NCI-H1092 treated with DMSO at 0.1 percent for 48 hours (cell line): ENCODE measurements around the gene CDK17.
"Not testable (repeated sequence)": the region's sequence is repeated elsewhere in the genome, so short reads cannot be mapped to it uniquely, and the experiment has no call there.

Experiments
- DNase-seq: peaks from one replicate; lab custom pipeline; 2025; lab: John Stamatoyannopoulos, UW

Gene CDK17

DNA sequence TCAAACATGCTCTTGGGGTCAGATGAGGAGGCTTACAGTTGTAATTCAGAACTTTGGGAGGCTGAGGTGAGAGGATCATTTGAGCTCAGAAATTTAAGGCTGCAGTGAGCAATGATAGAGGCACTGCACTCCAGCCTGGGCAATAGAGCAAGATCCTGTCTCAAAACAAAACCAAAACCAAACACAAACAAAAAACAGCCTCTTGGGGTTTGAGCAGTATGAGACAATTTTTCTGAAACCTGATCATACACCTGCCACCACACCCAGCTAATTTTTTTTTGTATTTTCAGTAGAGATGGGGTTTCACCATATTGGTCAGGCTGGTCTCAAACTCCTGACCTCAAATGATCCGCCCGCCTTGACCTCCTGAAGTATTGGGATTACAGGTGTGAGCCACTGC, 17.4 kb upstream of the CDK17 start:
- DNase-seq = not testable (repeated sequence)

DNA sequence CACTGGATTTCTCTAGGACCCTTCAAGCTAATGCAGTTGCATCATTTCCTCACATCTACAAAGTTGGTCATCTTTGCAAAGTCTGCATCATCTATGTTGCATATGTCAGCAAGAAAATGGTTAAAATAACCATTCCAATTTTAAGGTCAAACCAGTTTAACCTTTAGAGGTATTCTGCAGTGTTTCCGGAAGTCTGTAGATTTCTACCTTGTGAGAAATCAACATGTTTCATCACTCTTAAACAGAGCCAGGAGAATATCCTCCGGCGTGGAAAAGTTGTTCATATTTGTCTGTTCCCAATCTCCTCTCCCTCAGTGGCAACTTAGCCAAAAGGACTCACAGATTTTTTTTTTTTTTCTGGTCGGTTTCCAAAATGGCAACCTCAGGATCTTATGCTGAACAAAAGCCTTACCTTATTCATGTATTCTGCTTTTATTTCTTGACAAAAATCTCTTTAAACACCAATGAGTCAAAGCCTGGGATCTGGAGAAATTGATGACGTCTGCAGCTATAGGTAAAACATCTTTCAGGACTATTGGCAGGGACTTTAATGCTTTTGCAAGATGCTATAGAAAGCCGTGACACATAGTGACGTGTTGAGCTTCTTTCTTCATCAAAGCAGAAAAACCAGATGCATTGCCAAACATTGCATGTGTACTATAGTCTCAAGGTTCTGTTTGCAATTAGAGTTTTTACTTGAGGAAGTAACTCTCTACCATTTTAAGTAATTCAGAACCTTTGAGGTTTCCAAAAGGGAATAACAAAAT, 16.0 kb upstream of the CDK17 start:
- DNase-seq = no peak

DNA sequence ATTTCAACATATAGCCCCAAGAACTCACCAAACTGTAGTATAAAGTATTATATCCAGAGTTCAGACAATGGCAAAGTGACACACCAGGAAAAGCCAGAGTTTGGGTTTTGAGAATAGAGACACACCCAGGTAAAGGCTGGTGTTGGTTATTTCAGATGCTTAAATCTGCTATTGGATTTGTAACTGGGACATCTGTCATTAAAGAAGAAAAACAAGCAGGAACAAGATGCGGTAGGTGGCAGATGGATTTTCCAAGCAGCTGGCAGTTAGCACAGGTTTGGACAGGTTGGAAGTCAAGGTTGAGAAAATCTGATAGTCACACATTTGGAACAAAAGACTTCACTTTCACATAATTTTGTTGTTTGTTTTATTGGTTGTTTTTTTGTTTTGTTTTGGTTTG, 14.4 kb upstream of the CDK17 start:
- DNase-seq = no peak

DNA sequence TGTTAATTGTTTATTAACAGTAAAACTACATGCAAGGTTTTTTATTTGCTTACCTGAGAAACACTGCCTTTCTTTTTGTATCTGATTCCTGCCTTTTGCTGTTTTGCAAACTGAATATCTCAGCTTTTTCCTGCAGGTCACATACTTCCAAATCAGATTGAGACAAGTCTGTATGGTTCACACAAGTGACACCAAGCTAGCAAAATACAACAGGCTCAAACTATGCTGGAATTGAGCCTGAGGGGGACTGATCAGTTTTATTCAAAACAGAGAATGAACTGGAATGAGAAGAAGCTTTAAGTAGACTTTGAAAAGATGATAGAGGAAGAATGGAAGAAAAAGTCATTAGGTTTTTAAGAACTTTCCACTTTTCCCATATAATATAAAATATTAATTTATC, 12.2 kb upstream of the CDK17 start:
- no peak for DNase-seq

DNA sequence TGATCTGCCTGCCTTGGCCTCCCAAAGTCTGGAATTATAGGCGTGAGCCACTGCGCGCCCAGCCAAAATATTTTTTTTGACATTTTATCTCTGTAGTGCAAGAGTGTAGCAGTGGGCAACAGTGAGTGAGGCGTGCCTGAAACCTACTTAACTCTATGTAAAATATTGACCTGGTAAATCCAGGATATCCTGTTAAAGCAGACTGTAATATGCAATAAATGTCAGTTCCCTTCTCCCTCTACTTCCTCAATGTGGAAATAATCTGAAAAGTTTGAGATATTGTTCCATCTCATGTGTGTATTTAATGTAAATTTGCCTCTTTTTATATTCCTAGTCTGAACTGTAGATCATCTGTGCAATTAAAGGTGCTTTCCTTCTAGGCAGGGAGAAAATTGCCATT, 9.5 kb upstream of the CDK17 start:
- DNase-seq = no peak

DNA sequence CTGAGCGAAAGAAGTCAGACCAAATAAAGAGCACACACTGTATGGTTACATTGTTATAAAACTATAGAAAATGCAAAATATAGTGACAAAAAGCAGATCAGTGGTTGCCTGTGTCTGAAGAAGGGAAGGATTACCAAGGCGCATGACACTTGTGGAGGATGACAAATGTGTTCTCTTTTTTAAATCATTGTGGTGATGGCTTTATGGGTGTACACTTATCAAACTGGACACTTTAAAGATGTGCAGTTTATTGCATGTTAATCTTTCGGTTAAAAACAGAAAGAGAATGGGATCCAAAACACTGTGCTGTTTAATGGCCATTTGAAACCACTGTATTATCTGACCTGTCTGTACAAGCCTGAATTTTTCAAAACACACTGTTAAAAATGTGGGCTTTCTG, 8.8 kb upstream of the CDK17 start:
- DNase-seq = no peak

DNA sequence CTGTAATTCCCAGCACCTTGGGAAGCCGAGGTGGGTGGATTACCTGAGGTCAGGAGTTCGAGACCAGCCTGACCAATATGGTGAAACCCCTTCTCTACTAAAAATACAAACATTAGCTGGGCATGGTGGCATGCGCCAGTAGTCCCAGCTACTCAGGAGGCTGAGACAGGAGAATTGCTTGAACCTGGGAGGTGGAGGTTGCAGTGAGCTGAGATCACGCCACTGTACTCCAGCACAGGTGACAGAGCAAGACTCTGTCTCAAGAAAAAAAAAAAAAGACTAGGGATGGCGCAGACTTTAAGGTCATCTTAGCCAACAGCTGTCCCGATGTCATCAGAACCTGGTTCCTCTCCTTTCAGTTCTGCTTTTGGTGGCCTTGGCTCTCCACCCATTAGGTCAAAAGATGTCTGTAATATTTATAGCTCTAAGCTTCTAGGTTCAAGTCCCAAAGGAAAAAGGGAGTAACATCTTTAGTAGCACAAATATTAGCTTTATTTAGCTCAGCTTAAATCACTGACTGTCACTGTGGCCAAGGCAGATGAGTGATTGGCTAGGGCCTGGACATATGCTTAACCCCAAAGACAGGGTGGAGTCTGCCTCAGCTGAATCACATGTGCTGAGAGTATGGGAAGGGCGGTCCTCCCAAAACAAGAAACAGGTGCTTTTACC, 7.3 kb upstream of the CDK17 start:
- DNase-seq = not testable (repeated sequence)

DNA sequence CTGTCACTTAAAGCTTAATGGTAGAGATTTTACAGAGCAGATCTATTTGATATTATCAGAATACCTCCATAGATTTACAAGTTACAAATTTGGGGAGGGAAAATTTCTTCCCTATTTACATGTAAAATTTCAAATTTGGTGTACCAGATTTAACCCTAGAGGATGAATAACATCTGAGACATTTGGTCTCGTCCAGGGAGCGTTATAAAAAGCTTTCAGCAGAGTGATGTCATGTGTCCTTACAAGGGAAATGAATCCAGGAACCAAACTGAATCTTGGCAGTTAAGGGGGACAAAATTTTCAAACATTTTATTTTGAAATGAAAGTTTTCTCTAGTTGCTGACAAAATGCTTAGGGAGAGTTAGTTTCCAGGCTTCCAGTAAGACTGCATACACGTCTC, 4.5 kb upstream of the CDK17 start:
- DNase-seq = no peak

DNA sequence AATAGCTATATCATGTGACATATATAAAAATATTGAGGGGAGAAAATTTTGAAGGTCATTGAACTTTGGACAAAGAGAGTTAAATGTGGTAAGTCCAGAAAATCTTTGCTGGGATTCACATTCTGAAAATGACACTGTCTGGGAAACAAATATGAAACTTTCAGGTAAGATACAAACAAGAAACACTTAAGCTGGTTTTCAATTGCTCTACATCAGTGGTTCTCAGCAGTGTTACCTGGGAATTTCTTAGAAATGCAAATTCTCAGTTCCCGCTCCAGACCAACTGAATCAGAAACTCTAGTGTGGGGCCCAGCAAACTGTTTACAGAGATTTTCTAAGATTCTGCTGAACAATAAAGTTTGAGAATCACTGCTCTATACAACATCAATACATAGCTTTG, 3.6 kb upstream of the CDK17 start:
- DNase-seq = no peak

DNA sequence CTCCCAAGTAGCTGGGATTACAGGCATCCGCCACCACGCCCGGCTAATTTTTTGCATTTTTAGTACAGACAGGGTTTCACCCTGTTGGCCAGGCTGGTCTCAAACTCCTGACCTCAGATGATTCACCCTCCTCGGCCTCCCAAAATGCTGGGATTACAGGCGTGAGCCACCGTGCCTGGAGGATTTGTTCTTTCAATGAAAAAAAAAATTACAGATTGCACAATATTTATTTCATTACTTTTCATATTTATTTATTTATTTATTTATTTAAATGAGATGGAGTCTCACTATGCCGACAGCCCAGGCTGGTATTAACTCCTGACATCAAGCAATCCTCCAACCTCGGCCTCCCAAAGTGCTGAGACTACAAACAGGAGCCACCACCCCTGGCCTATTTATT, 2.3 kb upstream of the CDK17 start:
- not testable (repeated sequence) for DNase-seq

DNA sequence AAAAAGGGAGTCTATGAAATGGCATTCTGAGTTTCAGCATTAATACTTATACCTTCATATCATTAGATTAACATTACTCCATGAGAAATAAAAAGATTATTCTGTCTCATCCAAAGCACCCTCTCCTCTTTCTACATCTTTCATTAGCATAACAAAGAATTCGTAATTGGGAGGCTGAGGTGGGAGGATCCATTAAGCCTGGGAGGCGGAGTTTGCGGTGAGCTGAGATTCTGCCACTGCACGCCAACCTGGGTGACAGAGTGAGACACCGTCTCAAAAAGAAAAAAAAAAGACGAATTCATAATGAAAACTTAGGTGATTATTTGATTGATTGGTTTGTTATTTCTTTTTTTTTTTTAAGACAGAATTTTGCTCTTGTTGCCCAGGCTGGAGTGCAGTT, 1.8 kb upstream of the CDK17 start:
- no peak for DNase-seq

DNA sequence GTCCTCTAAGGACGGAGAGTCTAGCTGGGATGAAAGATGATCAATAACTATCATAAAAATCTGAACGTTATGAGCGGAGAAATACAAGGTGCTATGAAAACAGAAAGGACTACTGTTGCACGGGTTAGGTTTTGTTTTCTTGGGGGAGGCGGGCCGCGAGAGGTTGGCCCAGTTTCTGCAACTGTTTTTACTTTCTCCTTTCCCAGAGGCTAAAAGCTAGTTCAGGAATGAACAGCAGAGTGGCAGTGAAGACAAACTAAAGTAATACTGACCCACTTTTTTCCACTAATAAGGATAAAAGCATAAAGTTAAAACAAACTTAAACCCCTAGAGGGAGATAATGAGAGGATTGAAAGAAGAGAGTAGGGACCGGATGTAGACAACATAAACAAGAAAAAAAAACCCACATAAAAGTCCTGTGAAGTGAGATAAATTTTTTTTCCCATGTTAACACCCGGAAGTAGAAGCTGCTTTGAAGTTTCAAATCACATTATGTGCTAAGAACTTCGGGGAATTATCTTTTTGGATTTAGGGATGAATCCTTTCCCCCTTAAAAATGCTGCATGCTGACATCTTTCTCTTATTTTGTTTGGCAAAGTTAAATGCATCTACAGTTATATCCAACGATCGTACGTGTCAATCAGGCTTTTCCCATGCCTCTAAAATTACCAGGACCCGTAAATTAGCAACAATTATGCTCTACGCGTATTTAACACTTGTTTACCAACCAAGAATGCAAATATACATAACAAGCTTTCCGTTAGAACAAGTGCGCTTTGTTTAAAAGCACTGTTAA, 1.0 kb upstream of the CDK17 start:
- peak; percentile 21 for DNase-seq

DNA sequence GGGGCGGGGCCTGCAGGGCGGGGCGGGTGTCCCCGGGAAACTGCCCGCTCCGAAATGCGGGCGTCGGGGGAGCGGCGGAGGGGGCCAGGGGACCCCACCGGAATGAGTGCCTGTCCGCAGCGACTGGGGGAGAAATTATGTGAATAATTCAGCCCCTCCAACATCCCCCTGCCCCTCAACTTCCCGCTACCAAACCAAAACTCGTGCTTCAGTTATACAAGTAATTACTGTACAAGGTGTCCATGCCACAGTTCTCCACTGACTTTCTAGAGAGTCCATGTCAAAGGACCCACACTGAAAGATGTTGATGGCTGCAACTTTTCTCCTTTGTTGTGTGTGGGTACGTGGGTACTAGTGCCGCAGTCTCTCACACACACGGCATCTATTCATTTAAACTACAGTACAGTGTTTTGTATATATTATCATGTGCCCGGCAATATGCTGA, 414 bp upstream of the CDK17 start:
- peak; percentile 52 for DNase-seq

DNA sequence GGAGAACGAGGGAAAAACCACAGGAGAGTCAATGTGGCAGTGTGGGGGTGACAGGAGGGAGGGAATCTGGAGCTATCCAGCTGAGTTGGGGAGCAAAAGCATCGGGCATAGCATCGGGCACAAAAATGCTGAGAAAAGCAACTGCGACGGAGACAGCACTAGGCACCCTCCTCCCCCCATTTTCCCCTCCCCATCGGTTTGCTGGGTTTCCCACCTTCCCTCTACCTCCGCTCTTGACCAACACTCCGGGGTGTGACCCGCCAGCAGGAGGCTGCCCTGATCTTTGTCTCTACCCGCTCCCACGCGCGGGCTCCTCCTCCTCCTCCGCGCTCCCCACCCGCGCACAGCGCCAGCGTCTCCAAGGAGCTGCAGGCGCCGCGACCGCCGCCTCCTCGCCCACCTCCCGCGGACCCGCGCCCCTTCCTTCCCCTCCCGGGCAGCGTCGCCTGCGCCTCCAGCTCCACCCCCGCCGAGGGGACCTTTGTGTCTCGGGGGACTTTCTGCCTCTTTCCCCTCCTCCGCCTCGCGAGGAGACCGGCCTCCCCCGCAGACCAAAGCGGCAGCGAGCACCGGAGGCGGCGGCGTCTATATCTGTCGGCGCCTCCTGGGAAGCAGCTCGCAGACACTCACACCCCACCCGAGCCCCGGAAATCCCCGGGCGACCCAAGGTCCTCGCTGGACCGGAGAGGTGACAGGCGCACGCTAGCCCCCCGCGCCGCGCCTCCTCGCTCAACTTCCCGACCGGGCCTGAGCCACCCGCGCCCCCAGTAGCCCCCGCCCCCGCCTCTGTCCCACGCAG, 920 bp downstream of the CDK17 start:
- peak; percentile 38 for DNase-seq

DNA sequence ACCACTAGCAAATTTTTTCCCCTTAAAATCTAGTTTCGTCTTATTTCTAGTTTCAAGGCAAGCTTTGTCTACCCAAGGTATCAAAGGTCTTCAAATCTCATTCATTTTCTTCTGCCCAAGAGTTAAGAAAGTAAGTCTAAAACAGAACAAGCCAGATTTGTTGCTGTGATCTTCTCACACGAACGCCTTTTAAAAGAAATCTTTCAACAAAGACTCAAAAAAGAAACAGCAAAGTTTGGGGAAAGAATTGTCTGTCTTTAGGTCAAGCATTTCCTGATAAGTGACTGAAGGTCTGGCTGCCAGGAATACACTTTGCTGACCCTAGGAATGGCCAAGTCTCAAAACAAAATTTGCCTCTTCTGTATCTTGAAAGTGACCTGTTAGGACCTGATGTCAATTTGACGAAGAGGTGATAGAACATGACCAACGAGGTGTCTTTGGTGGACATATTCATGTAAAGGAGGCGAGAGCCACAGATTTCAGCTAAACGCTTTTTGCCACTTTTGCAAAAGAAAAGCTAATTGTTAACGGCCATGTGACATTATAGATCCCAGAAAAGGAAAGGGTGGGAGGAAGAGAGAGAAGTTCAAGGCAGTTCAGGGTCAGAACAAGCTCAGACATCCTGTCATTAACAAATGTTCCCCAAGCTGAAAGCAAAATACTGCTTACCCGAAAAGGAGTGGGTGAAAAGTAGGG, 1.7 kb downstream of the CDK17 start:
- no peak for DNase-seq

DNA sequence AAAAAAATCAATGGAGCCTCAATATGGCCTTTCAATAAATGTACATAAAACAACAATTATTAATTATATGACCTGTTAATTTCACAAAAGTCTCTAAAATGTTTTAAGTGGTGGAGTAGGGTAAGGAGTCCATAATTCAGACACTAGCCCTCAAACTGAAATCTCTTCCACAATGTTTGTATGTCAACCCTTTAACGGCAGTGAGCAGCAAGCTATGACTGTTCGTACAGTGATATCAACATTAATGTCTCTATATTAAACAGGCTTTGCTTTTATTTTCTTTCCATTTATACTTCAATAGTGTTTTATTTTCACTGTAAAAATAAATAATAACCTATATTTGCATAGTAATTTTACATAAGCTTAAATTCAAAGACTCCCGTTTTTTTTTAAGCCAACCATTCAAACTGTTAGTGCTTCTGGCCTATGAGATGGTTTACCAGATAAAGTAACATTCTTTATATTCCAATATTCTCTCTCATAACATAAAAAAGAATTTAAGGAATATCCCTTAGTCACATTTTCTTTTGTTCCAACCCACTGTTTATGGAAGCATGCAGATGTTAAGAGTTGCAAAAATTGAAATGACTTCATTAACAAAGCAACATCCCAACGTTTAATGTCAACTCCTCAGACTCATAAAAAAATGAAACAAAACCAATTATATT, 2.3 kb downstream of the CDK17 start:
- peak; percentile 19 for DNase-seq

DNA sequence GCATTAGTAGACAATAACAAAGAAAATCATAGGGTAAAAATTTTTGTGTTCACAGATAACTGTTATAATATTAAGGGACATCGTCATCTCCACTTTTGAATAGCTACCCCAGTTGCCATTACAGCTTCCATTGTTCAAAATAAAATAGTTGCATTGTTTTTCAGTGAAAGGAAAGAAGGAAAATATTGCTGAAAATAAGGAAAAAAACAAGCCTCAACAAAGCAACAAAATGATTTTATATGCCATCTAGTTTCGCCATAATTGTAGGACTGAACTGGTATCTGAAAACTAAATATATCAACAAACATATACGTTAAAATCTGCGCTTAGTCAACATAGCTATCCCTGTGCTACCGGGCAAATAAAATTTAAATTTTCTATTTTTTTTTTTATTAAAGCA, 3.3 kb downstream of the CDK17 start:
- DNase-seq = no peak

DNA sequence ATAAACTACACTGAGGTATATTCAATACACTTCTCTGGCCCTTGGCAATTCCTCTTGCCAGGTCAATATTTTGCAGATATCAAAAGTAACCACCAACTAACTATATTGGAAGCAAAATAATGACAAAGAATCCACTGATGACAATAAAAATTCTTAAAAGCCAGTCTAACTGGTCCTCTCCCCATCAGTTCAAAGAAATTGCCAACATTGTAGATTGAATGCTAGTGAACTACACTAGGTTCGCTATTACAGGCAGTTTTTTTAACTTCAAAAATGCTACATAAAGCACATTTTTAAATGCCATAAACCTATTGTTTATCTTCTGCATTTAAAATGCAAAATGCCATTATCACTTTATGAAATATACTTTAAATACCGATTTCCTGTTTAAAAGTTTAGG, 4.0 kb downstream of the CDK17 start:
- no peak for DNase-seq

DNA sequence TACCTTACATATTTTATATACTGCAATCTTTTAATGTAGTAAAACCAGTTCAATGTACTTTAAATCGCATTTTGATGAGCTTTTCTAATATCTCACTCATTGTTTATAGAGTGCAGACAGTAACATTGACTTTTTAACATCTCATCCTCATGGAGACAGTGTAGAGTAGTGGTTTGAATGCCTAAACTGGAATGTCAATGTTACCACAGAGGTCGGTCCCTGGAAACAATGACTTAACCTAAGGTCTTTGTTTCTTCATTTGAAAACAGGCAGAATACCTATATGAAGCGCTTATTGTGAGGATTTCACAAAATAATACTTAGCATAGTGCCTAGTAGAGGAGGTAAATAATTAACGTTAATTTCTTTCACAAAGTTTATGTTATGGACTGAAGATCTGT, 5.0 kb downstream of the CDK17 start:
- DNase-seq = no peak

DNA sequence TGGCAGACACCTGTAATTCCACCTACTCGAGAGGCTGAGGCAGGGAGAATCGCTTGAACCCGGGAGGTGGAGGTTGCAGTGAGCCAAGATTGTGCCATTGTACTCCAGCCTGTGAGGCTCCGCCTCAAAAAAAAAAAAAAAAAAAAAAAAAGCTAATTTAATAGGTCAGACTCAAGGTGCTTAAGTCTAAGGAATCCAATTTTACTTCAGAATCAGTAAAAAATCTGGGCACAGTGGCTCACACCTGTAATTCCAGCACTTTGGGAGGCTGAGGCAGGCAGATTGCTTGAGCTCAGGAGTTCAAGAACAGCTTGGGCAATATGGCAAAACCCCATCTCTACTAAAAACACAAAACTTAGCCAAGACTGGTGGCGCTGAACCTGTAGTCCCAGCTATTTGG, 7.0 kb downstream of the CDK17 start:
- not testable (repeated sequence) for DNase-seq

DNA sequence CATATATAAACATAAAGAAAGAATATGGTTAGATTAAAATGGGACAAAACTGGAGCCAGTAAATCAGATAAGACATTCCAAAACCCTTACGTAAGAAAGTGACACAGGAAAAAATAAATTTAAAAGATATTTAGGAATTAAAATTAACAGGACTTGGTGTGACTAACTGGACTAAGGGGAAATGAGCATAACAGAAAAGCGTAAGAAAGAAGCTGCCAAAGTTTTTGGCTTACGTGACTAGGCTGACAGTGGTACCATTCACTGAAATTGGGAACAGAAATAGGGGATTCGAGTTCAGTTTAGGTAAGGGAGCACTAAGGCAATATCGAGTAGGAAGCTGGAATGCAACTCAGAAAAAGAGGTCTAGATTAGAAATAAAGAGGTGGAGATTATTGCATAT, 7.8 kb downstream of the CDK17 start:
- no peak for DNase-seq
